ENCODE measurements around the gene SP7.
"Not testable (repeated sequence)": the region's sequence is repeated elsewhere in the genome, so short reads cannot be mapped to it uniquely, and the experiment has no call there.

Gene SP7

GRCh38 chr12:53313996-53314395 is 22.2 kb downstream of the SP7 start:
- no peak for DNase-seq

- no peak for DNase-seq
Measured at GRCh38 chr12:53308276-53308675, 27.9 kb downstream of the SP7 start.

- no peak for DNase-seq
Measured at GRCh38 chr12:53306826-53307225, 29.3 kb downstream of the SP7 start.

GRCh38 chr12:53302903-53303302 is 33.3 kb downstream of the SP7 start:
- no peak for DNase-seq

- DNase-seq: no peak
Measured at GRCh38 chr12:53300187-53300586, 36.0 kb downstream of the SP7 start.

- peak; percentile 69 for DNase-seq
Measured at GRCh38 chr12:53299454-53300180, 36.5 kb downstream of the SP7 start, which contains the start of gene MYG1. Gene MYG1, plus strand, starts transcription at chr12:53299695. Its CDS starts 43 bp downstream, at chr12:53299738.

- DNase-seq: no peak
Measured at GRCh38 chr12:53299101-53299453, 37.1 kb downstream of the SP7 start.

GRCh38 chr12:53298164-53298563 is 38.0 kb downstream of the SP7 start:
- no peak for DNase-seq

GRCh38 chr12:53297106-53297505 is 39.0 kb downstream of the SP7 start:
- not testable (repeated sequence) for DNase-seq

GRCh38 chr12:53295891-53296219 is 40.3 kb downstream of the SP7 start:
- DNase-seq: no peak

GRCh38 chr12:53295070-53295890 is 40.9 kb downstream of the SP7 start, which contains the start of gene PFDN5:
Gene PFDN5, plus strand, starts transcription at chr12:53295542. Its CDS starts 26 bp downstream, at chr12:53295568.
- peak; percentile 68 for DNase-seq

- peak; percentile 91 for DNase-seq
Measured at GRCh38 chr12:53292426-53292825, 43.7 kb downstream of the SP7 start.

- no peak for DNase-seq
Measured at GRCh38 chr12:53290661-53291060, 45.5 kb downstream of the SP7 start.

- DNase-seq: no peak
Measured at GRCh38 chr12:53289891-53290290, 46.3 kb downstream of the SP7 start.

GRCh38 chr12:53288322-53288721 is 47.8 kb downstream of the SP7 start:
- DNase-seq: no peak

GRCh38 chr12:53287741-53288216 is 48.4 kb downstream of the SP7 start:
- no peak for DNase-seq

- DNase-seq: no peak
Measured at GRCh38 chr12:53286448-53286847, 49.7 kb downstream of the SP7 start.

- no peak for DNase-seq
Measured at GRCh38 chr12:53279888-53280498, 56.2 kb downstream of the SP7 start.

- no peak for DNase-seq
Measured at GRCh38 chr12:53279283-53279869, 56.8 kb downstream of the SP7 start.

GRCh38 chr12:53277981-53278380 is 58.2 kb downstream of the SP7 start:
- no peak for DNase-seq

All from NCI-H2107 (cell line).